ENCODE results near the gene KLHL24. TPM values are rescaled to one million over a fixed set of nuclear protein-coding genes. Genes with fewer than 3 reads are reported as not detected.

The KLHL24 gene
- total RNA-seq, 1 experiment from 2014 or later = 17.7 TPM

DNA sequence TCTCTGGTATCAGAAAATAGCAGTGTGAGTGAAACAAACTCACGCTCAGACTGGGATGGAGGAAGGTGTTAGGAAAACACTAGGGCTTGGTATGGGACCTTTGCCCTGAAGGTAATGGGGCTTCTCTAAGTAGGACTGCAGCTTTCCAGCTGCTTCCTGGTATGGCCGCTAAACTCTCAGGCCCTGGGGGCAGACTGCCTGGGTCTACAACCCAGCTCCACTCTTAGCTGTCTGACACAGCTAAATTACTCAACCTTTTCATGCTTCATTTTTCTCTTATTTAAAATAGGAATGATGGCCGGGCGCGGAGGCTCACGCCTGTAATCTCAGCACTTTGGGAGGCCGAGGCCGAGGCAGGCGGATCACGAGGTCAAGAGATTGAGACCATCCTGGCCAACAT, 57.0 kb downstream of the KLHL24 start:
- no CpG with 5 or more reads among the region's 10 CpGs for WGBS (ENCODE audit: extremely low coverage, insufficient read length, low lambda C conversion rate)
- H3T11ph ChIP-seq (ENCODE audit: low read length) = no peak overlapping the region
- H3K9ac ChIP-seq (ENCODE audit: extremely low read depth, insufficient read length, low read length) = no peak overlapping the region
- no peak overlapping the region for H2BK120ac ChIP-seq (ENCODE audit: low read depth, low read length, poor library complexity, severe bottlenecking)
- H3K23me2 ChIP-seq (ENCODE audit: insufficient read length, low read depth, low read length, poor library complexity, severe bottlenecking) = no peaks in the 10 kb centered on the region
- no peaks in the 10 kb centered on the region for H3K9me3 ChIP-seq (ENCODE audit: control insufficient read depth, low read depth, low read length)
- H2BK12ac ChIP-seq (ENCODE audit: insufficient read length, low read depth, low read length) = no peak overlapping the region
- H3K23ac ChIP-seq (ENCODE audit: insufficient read length, low read depth, low read length) = no peak overlapping the region
- Mint-ChIP-seq H3K4me1 (peaks cover 0 to 3% of the 10 kb centered on the region in 2 experiments; a peak in 2 of 4 replicates), H3K9me3 (no peaks in the 10 kb centered on the region), H3K27me3 (ENCODE audit: low read depth) (no peaks in the 10 kb centered on the region), H3K36me3 (ENCODE audit: insufficient read depth in 1 of 3, low read depth in 3 of 3) (no peaks in the 10 kb centered on the region), H3K4me3 (no peak overlapping the region), H3K27ac (no peak overlapping the region; a peak in 1 of 7 replicates)
- H3K56ac ChIP-seq (ENCODE audit: insufficient read length, low read depth, low read length) = no peak overlapping the region
- no peaks in the 10 kb centered on the region for H3K79me2 ChIP-seq (ENCODE audit: insufficient read depth, low read length)
- H3K27ac ChIP-seq (ENCODE audit: insufficient read length, low read depth, low read length) = no peak overlapping the region
- no peak for DNase-seq
- no peak overlapping the region for H2BK15ac ChIP-seq (ENCODE audit: low read depth, low read length)
- no peak overlapping the region for H4K91ac ChIP-seq (ENCODE audit: insufficient read length, low read depth, low read length)
- H3K4me1 ChIP-seq (ENCODE audit: insufficient read depth, low read length) = no peaks in the 10 kb centered on the region
- no peak overlapping the region for H4K5ac ChIP-seq (ENCODE audit: insufficient read length, low read depth, low read length)
- H2BK20ac ChIP-seq (ENCODE audit: low read depth, low read length, poor library complexity, severe bottlenecking) = no peak overlapping the region
- no peak overlapping the region for H3K4me2 ChIP-seq (ENCODE audit: insufficient read depth, insufficient read length, low read length)
- H4K20me1 ChIP-seq (ENCODE audit: control insufficient read depth, insufficient read depth, insufficient read length) = no peaks in the 10 kb centered on the region
- no peak overlapping the region for H4K8ac ChIP-seq (replicated peaks; ENCODE audit: insufficient read length, low read depth, low read length)
- H2AFZ ChIP-seq (ENCODE audit: low read length) = no peak overlapping the region
- TF ChIP-seq, protein P1, sequence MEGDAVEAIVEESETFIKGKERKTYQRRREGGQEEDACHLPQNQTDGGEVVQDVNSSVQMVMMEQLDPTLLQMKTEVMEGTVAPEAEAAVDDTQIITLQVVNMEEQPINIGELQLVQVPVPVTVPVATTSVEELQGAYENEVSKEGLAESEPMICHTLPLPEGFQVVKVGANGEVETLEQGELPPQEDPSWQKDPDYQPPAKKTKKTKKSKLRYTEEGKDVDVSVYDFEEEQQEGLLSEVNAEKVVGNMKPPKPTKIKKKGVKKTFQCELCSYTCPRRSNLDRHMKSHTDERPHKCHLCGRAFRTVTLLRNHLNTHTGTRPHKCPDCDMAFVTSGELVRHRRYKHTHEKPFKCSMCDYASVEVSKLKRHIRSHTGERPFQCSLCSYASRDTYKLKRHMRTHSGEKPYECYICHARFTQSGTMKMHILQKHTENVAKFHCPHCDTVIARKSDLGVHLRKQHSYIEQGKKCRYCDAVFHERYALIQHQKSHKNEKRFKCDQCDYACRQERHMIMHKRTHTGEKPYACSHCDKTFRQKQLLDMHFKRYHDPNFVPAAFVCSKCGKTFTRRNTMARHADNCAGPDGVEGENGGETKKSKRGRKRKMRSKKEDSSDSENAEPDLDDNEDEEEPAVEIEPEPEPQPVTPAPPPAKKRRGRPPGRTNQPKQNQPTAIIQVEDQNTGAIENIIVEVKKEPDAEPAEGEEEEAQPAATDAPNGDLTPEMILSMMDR (conservative IDR thresholded peaks at IDR 0.05) = no peak
- no peak overlapping the region for H3K4ac ChIP-seq (ENCODE audit: low read depth, low read length)
- H3K14ac ChIP-seq (ENCODE audit: insufficient read depth, low read length) = no peak overlapping the region
- no peak overlapping the region for H3K18ac ChIP-seq (ENCODE audit: insufficient read length, low read depth, low read length)
- no peak overlapping the region for H2AK5ac ChIP-seq (ENCODE audit: insufficient read length, low read length)
- no peaks in the 10 kb centered on the region for H3K27me3 ChIP-seq (ENCODE audit: insufficient read depth, low read length)
- no peaks in the 10 kb centered on the region for H3K79me1 ChIP-seq (ENCODE audit: insufficient read depth, low read depth, low read length, poor library complexity, severe bottlenecking)
- no peak overlapping the region for H2BK5ac ChIP-seq (ENCODE audit: insufficient read length, low read length)

Data from H9 (cell line).